SU-DHL-6 (cell line): ENCODE measurements around the gene ZDHHC11.
"Not testable (repeated sequence)": the region's sequence is repeated elsewhere in the genome, so short reads cannot be mapped to it uniquely, and the experiment has no call there.

ENCODE experiments used
- EZH2phosphoT487 ChIP-seq: fragments of 200-600 bp; sonication (generic), shearing (Covaris generic); conservative IDR thresholded peaks from 2 replicates; pipeline ENCODE4 v1.6.1; 2018; ENCODE audit warnings: mild to moderate bottlenecking, antibody characterized with exemption, low read length, moderate library complexity, mixed read lengths
- TF ChIP-seq, protein P1 (sequence below): fragments of 200-600 bp; sonication (generic); IDR thresholded peaks from one replicate; pipeline ENCODE4 v1.5.1; 2017; ENCODE audit warnings: antibody characterized with exemption, mild to moderate bottlenecking, low read length, moderate library complexity; ENCODE audit not compliant: insufficient read depth, poor library complexity, severe bottlenecking

DNA sequence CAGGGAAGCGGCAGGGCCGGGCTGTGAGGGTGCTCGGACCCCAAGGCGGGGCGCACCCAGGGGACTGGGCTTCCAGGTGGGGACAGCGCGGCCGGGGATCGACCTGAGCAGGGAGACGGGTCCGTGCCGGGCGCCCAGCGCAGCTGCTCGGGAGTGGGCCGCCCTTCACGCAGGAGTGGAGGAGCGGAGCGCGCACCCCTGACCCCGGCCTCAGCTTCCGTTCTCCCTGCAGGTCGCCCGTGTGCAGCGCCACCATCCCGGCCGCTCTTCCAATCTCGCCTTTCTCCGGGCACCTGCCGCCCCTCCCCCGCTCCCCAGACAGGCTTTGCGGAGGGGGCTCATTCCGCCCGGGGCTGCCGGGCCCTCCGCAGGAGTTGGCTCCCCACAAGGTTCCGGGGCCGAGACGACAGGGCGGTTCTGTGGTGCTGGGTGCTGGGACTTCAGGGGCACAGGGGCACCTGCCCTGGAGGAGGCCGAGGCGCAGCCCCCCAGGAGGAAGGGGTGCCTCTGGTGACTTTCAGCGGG is 65.5 kb downstream of the ZDHHC11 start:
- TF ChIP-seq EZH2phosphoT487, result not testable (repeated sequence)
- TF ChIP-seq, protein P1, sequence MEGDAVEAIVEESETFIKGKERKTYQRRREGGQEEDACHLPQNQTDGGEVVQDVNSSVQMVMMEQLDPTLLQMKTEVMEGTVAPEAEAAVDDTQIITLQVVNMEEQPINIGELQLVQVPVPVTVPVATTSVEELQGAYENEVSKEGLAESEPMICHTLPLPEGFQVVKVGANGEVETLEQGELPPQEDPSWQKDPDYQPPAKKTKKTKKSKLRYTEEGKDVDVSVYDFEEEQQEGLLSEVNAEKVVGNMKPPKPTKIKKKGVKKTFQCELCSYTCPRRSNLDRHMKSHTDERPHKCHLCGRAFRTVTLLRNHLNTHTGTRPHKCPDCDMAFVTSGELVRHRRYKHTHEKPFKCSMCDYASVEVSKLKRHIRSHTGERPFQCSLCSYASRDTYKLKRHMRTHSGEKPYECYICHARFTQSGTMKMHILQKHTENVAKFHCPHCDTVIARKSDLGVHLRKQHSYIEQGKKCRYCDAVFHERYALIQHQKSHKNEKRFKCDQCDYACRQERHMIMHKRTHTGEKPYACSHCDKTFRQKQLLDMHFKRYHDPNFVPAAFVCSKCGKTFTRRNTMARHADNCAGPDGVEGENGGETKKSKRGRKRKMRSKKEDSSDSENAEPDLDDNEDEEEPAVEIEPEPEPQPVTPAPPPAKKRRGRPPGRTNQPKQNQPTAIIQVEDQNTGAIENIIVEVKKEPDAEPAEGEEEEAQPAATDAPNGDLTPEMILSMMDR, result not testable (repeated sequence)
